NCI-H446 treated with DMSO at 0.1 percent for 48 hours (cell line): ENCODE data around the gene SRD5A3.

ENCODE experiments used
- DNase-seq: peaks from one replicate; lab custom pipeline; 2025; lab: John Stamatoyannopoulos, UW

SRD5A3 gene

DNA sequence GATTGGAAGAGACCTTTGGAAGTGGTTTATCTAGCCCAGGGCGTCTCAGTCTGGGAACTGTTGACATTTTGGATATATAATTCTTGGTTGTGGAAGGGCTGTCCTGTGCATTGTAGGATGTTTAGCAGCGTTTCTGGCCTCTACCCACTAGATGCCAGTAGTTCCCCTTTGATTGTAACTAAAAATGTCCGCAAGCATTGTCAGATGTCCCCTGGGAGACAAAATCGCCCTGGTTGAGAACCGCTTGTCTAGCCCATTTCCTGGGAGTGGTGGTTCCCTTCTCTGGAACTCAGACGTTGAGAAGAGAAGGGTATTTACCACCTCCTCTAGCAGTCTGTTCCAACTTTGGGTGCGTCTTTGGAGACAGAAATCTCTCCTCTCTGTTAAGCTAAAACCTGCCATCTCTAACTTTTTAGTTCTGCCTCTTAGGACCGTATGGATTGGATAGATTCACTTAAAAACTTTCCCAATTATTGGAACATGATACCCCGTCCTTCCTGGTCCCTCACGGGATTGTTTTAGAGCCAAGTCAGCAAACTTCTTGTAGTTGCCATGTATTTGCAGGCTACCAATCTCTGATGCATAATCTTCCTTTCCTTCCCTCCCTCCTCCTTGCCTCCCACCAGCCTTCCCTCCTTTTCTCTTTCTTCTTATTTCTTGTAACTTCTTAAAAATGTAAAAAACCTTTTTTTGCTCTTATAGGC, 63.6 kb downstream of the SRD5A3 start:
- no peak for DNase-seq

DNA sequence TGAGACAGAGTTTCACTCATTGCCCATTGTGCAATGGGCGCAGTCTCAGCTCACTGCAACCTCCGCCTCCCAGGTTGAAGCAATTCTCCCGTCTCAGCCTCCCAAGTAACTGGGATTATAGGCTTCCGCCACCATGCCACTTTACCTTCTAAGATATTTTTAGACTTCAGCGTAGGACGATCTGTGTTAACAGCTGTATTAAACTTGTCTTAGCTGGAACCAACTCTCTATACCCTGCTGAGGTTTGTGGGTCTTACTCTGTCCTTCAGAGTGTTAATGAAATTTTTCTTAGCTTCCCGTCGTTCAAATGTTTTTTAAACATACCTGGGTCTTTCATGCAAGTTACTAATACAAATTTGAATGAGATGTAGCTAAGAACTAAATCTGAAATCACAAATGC, 64.4 kb downstream of the SRD5A3 start:
- no peak for DNase-seq

DNA sequence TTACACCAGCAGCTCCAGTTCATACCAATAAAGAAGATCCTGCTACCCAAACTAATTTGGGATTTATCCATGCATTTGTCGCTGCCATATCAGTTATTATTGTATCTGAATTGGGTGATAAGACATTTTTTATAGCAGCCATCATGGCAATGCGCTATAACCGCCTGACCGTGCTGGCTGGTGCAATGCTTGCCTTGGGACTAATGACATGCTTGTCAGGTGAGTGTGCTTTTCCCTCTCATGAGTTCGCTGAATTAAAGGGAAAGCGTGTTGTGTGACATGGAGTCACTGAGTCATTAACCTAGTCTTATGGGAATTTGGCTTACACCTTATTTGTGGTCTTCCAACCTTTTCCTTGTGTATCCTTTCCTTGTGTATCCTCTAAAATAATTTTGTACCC, 65.6 kb downstream of the SRD5A3 start:
- DNase-seq = no peak

DNA sequence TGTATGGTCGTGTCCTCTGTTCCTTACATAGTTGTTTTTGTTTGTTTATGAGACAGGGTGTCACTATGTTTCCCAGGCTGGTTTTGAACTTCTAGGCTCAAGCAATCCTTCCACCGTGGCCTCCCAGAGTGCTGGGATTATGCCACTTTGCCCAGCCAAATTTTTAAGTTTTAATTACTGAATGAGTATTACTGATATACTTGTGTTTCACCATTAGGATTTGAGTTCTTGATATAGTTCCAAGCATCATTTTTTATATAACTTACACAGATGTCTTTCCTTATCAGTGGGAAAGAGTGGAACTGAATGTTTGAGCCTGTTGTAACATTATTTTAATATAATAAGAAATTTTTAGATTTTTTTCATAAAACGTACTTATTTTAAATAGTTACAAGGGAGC, 70.1 kb downstream of the SRD5A3 start:
- DNase-seq = no peak
